ENCODE data around the gene MRPS33.
A peak's percentile ranks its signal among the peaks of the same experiment; 100 is the strongest.

The MRPS33 gene

DNA sequence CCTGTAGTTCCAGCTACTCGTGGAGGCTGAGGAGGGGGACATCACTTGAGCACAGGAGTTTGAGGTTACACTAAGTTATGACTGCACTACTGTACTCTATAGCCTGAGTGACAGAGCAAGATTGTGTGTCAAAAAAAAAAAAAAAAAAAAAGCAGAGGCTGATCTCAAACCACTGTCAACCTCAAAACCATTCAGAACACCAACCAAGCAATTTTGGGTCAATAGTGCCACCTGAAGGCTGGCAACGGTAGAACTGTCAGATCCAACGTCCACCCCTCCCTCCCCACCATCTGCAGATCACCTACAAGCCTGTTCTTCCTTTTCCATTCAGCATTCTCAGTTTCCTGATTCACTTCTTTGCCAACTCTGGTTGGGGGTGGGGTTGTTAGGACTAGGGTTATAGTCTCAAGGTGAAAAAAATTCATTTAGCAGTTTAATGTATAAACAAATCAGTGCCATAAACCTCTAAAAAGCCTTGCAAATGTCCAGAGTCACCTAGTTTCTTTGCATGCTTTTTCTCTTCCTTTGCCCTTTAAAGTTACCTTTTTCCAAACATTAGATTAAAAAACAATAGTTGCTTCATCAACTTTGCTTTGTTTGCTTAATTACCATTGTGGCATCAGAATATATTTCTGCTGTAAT lies 2.6 kb downstream of the MRPS33 start:
- H3K27ac ChIP-seq (ENCODE audit: insufficient read depth in 1 of 2, low read depth in 1 of 2, low read length in 2 of 2, poor library complexity in 1 of 2, severe bottlenecking in 2 of 2) = no peak overlapping the region
- H3K9me3 ChIP-seq (ENCODE audit: control extremely low read depth in 1 of 5, control insufficient read depth in 4 of 5, insufficient read depth in 2 of 5, low read depth in 1 of 5, low read length in 4 of 5) = peaks cover 0 to 4% (median 0%) of the 10 kb centered on the region in 5 experiments
- H3K4me3 ChIP-seq (ENCODE audit: control insufficient read depth in 1 of 7, extremely low read depth in 1 of 7, insufficient read depth in 4 of 7, low read depth in 2 of 7, low read length in 6 of 7) = no peak overlapping the region
- peak; percentile 87 to 95 (median 91) for DNase-seq
- peaks cover 0 to 6% (median 0%) of the 10 kb centered on the region in 5 experiments for H3K27me3 ChIP-seq (replicated peaks in 2 of 5; ENCODE audit: control insufficient read depth in 4 of 5, insufficient read depth in 5 of 5, low read length in 4 of 5)
- 0% methylated on average over 1 of the region's 3 CpGs for WGBS (ENCODE audit: insufficient coverage)
- CTCF ChIA-PET = interaction anchor here (1.1 to 7.1 kb wide), 4 partner anchors 29 to 339 kb away, joined by 3 to 142 read pairs (median 10); partner anchors contain the start of gene ADCK2
- H3K4me1 ChIP-seq (ENCODE audit: control extremely low read depth in 1 of 4, control insufficient read depth in 4 of 4, insufficient read depth in 4 of 4, low read length in 3 of 4) = peaks cover 11 to 20% (median 16%) of the 10 kb centered on the region in 4 experiments
- peaks cover 0 to 24% (median 20%) of the 10 kb centered on the region in 4 experiments for H3K36me3 ChIP-seq (ENCODE audit: control insufficient read depth in 4 of 4, insufficient read depth in 4 of 4, low read length in 3 of 4)
- POLR2A ChIA-PET = interaction anchor here (0.7 kb wide), 1 partner anchor 321 kb away, joined by 4 read pairs; no protein-coding TSS in a partner anchor

DNA sequence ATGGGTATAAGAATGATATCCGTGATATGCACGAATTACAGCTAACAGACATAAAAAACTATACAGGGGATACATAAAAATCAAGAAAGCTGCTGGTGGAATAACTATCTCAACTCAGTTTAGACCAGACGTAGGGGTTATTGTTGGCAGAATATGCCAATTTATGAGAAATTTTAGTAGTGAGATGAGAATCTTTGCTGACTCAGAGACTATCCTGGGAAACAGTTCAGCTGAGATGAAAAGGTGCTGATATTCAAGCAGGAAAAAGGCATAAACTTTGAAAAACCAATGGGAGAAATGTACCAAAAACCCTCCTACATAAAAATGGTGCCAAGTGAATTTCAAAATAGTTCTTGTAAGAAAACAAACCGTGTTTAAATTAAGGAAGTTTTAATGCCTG lies 3.3 kb downstream of the MRPS33 start:
- no peak overlapping the region for H3K4me3 ChIP-seq (ENCODE audit: control insufficient read depth in 1 of 7, extremely low read depth in 1 of 7, insufficient read depth in 4 of 7, low read depth in 2 of 7, low read length in 6 of 7)
- H3K36me3 ChIP-seq (ENCODE audit: control insufficient read depth in 4 of 4, insufficient read depth in 4 of 4, low read length in 3 of 4) = peaks cover 0 to 31% (median 25%) of the 10 kb centered on the region in 4 experiments
- ChIA-PET CTCF (interaction anchor here (0.9 to 7.1 kb wide), 7 partner anchors 18 to 351 kb away, joined by 3 to 142 read pairs (median 3); partner anchors contain the start of gene ADCK2), POLR2A (no interaction called here)
- peaks cover 11 to 20% (median 16%) of the 10 kb centered on the region in 4 experiments for H3K4me1 ChIP-seq (ENCODE audit: control extremely low read depth in 1 of 4, control insufficient read depth in 4 of 4, insufficient read depth in 4 of 4, low read length in 3 of 4)
- H3K27ac ChIP-seq (ENCODE audit: insufficient read depth in 1 of 2, low read depth in 1 of 2, low read length in 2 of 2, poor library complexity in 1 of 2, severe bottlenecking in 2 of 2) = no peak overlapping the region
- peaks cover 0 to 3% (median 0%) of the 10 kb centered on the region in 5 experiments for H3K9me3 ChIP-seq (ENCODE audit: control extremely low read depth in 1 of 5, control insufficient read depth in 4 of 5, insufficient read depth in 2 of 5, low read depth in 1 of 5, low read length in 4 of 5)
- H3K27me3 ChIP-seq (replicated peaks in 2 of 5; ENCODE audit: control insufficient read depth in 4 of 5, insufficient read depth in 5 of 5, low read length in 4 of 5) = peaks cover 0 to 2% (median 0%) of the 10 kb centered on the region in 5 experiments
- DNase-seq = no peak
- WGBS (ENCODE audit: insufficient coverage) = 100% methylated on average over 1 of the region's 4 CpGs

DNA sequence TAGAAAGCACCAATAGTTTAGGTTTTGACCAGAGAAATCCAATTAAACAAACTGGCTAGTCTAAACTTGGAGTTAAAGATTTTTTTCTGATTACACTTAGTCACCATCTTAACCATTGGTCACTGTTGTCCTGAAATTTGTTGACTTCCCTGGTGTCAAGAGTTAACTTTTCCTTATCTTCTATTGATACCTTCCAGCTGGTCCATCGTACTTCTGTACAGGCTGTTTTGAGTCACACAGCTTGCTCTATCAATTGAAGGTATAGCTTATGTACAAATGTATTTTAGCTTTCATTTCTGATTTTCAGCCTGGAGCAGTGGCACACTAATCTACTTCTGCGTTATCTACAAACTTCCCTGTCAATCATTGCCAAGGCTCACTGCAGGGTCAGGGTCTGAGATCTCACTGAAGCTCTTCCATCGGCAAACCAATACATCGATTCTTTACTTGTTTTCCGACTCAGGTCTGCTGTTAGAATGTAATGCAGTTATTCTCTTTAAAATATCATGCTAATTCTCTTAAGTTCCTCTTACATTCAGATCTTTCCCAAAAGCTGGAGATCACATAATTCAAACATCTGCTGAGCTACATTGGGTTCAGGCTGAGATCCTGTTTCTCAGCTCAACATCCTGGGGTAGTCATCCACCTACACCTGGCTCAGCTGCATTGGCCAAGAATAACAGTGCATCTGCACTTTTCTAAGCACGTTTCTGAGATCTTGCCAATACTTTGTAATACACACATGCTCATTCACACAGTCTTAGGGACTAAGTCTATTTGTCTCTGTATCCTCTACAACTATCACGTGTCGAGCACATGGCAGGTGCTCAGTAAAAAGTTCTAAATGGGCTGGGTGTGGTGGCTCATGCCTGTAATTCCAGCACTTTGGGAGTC lies 11.3 kb downstream of the MRPS33 start:
- POLR2A ChIA-PET = no interaction called here
- Histone ChIP-seq H3K36me3 (ENCODE audit: control insufficient read depth in 4 of 4, insufficient read depth in 4 of 4, low read length in 3 of 4) (peaks cover 0 to 26% (median 21%) of the 10 kb centered on the region in 4 experiments), H3K27me3 (replicated peaks in 2 of 5; ENCODE audit: control insufficient read depth in 4 of 5, insufficient read depth in 5 of 5, low read length in 4 of 5) (no peaks in the 10 kb centered on the region), H3K4me3 (ENCODE audit: control insufficient read depth in 1 of 7, extremely low read depth in 1 of 7, insufficient read depth in 4 of 7, low read depth in 2 of 7, low read length in 6 of 7) (no peak overlapping the region), H3K9me3 (ENCODE audit: control extremely low read depth in 1 of 5, control insufficient read depth in 4 of 5, insufficient read depth in 2 of 5, low read depth in 1 of 5, low read length in 4 of 5) (no peaks in the 10 kb centered on the region), H3K27ac (ENCODE audit: insufficient read depth in 1 of 2, low read depth in 1 of 2, low read length in 2 of 2, poor library complexity in 1 of 2, severe bottlenecking in 2 of 2) (no peak overlapping the region), H3K4me1 (ENCODE audit: control extremely low read depth in 1 of 4, control insufficient read depth in 4 of 4, insufficient read depth in 4 of 4, low read length in 3 of 4) (no peaks in the 10 kb centered on the region)
- 93% methylated on average over 3 of the region's 8 CpGs for WGBS (ENCODE audit: insufficient coverage)
- DNase-seq = no peak
- CTCF ChIA-PET = interaction anchor here (0.8 to 0.9 kb wide), 2 partner anchors 76 to 191 kb away, joined by 3 read pairs; no protein-coding TSS in a partner anchor

DNA sequence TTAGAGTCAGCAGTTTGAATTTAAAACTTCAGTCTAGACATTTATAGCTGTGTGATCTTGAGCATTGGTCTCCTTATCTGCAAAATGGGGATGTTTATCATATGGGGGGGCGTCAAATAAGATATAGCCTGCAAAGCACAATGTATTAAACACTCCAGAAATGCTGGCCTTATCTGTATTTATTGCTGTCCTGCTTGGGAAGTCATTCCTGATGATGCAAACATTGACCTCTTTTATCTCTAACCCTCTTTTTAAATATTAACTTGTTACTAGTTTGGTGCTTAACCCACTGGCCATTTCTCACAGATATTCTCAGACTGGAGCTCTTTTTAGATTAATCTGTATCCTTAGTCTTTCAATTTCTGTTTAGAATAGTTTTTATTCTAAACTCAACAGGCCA lies 13.2 kb downstream of the MRPS33 start:
- 78% methylated on average over 1 of the region's 1 CpG for WGBS (ENCODE audit: insufficient coverage)
- no peaks in the 10 kb centered on the region for H3K4me1 ChIP-seq (ENCODE audit: control extremely low read depth in 1 of 4, control insufficient read depth in 4 of 4, insufficient read depth in 4 of 4, low read length in 3 of 4)
- no peak overlapping the region for H3K27ac ChIP-seq (ENCODE audit: insufficient read depth in 1 of 2, low read depth in 1 of 2, low read length in 2 of 2, poor library complexity in 1 of 2, severe bottlenecking in 2 of 2)
- DNase-seq = no peak
- CTCF ChIA-PET = no interaction called here
- POLR2A ChIA-PET = interaction anchor here (0.7 kb wide), 1 partner anchor 550 kb away, joined by 3 read pairs; no protein-coding TSS in a partner anchor
- peaks cover 0 to 8% (median 7%) of the 10 kb centered on the region in 4 experiments for H3K36me3 ChIP-seq (ENCODE audit: control insufficient read depth in 4 of 4, insufficient read depth in 4 of 4, low read length in 3 of 4)
- no peaks in the 10 kb centered on the region for H3K27me3 ChIP-seq (replicated peaks in 2 of 5; ENCODE audit: control insufficient read depth in 4 of 5, insufficient read depth in 5 of 5, low read length in 4 of 5)
- H3K4me3 ChIP-seq (ENCODE audit: control insufficient read depth in 1 of 7, extremely low read depth in 1 of 7, insufficient read depth in 4 of 7, low read depth in 2 of 7, low read length in 6 of 7) = no peak overlapping the region
- H3K9me3 ChIP-seq (ENCODE audit: control extremely low read depth in 1 of 5, control insufficient read depth in 4 of 5, insufficient read depth in 2 of 5, low read depth in 1 of 5, low read length in 4 of 5) = no peaks in the 10 kb centered on the region

DNA sequence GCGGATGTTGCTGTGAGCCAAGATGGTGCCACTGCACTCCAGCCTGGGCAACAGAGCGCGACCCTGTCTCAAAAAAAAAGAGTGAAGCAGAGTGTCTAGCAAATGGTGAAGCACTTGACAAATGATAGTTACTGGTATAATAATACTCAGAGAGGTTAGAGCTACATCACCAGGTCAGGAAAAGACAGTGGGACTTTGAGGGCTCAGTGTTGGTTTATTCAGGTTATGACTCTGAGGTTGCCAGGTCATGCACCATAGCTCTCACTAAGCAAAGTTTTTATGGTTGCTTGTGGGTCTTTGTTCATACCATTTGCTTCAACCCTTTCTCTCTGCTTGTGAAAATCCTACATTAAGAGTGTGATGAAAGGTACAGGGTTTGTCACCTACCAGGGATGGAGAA lies 13.6 kb downstream of the MRPS33 start:
- Histone ChIP-seq H3K4me1 (ENCODE audit: control extremely low read depth in 1 of 4, control insufficient read depth in 4 of 4, insufficient read depth in 4 of 4, low read length in 3 of 4) (no peaks in the 10 kb centered on the region), H3K27me3 (replicated peaks in 2 of 5; ENCODE audit: control insufficient read depth in 4 of 5, insufficient read depth in 5 of 5, low read length in 4 of 5) (no peaks in the 10 kb centered on the region), H3K36me3 (ENCODE audit: control insufficient read depth in 4 of 4, insufficient read depth in 4 of 4, low read length in 3 of 4) (peaks cover 0 to 5% (median 3%) of the 10 kb centered on the region in 4 experiments), H3K9me3 (ENCODE audit: control extremely low read depth in 1 of 5, control insufficient read depth in 4 of 5, insufficient read depth in 2 of 5, low read depth in 1 of 5, low read length in 4 of 5) (no peaks in the 10 kb centered on the region), H3K27ac (ENCODE audit: insufficient read depth in 1 of 2, low read depth in 1 of 2, low read length in 2 of 2, poor library complexity in 1 of 2, severe bottlenecking in 2 of 2) (no peak overlapping the region), H3K4me3 (ENCODE audit: control insufficient read depth in 1 of 7, extremely low read depth in 1 of 7, insufficient read depth in 4 of 7, low read depth in 2 of 7, low read length in 6 of 7) (no peak overlapping the region)
- no peak for DNase-seq
- 100% methylated on average over 3 of the region's 3 CpGs for WGBS (ENCODE audit: insufficient coverage)
- ChIA-PET CTCF (interaction anchor here (1.3 kb wide), 1 partner anchor 190 kb away, joined by 4 read pairs; no protein-coding TSS in a partner anchor), POLR2A (interaction anchor here (0.7 kb wide), 1 partner anchor 551 kb away, joined by 3 read pairs; no protein-coding TSS in a partner anchor)

DNA sequence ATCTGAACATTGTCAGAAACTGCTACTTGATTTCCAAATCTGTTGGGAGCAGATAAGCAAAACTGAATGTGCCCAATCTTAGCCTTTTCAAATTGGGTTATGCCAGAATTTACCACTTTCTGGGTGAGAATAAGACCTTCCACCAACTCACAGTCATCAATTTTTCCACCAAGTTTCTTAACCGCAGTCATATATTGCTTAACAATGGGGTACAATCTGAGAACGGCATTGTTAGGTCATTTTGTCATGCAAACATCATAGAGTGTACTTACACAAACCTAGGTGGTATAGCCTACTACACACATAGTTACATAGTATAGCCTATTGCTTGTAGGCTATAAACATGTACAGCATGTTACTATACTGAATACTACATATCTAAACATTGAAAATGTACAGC lies 16.0 kb downstream of the MRPS33 start:
- no peak overlapping the region for H3K27ac ChIP-seq (ENCODE audit: insufficient read depth in 1 of 2, low read depth in 1 of 2, low read length in 2 of 2, poor library complexity in 1 of 2, severe bottlenecking in 2 of 2)
- DNase-seq = no peak
- no peaks in the 10 kb centered on the region for H3K9me3 ChIP-seq (ENCODE audit: control extremely low read depth in 1 of 5, control insufficient read depth in 4 of 5, insufficient read depth in 2 of 5, low read depth in 1 of 5, low read length in 4 of 5)
- POLR2A ChIA-PET = no interaction called here
- WGBS (ENCODE audit: insufficient coverage) = 100% methylated on average over 1 of the region's 2 CpGs
- H3K4me3 ChIP-seq (ENCODE audit: control insufficient read depth in 1 of 7, extremely low read depth in 1 of 7, insufficient read depth in 4 of 7, low read depth in 2 of 7, low read length in 6 of 7) = no peak overlapping the region
- H3K4me1 ChIP-seq (ENCODE audit: control extremely low read depth in 1 of 4, control insufficient read depth in 4 of 4, insufficient read depth in 4 of 4, low read length in 3 of 4) = no peaks in the 10 kb centered on the region
- no peaks in the 10 kb centered on the region for H3K27me3 ChIP-seq (replicated peaks in 2 of 5; ENCODE audit: control insufficient read depth in 4 of 5, insufficient read depth in 5 of 5, low read length in 4 of 5)
- H3K36me3 ChIP-seq (ENCODE audit: control insufficient read depth in 4 of 4, insufficient read depth in 4 of 4, low read length in 3 of 4) = no peaks in the 10 kb centered on the region
- CTCF ChIA-PET = no interaction called here
